IMR-90 (cell line): ENCODE results near the gene COX4I1. TPM values are rescaled to one million over a fixed set of nuclear protein-coding genes. Genes with fewer than 3 reads are reported as not detected.

Source experiments
- ATAC-seq: fragments of 200-7000 bp; cut with Tn5 transposase; 2 replicates; pipeline ENCODE4 v1.9.1; 2020; ENCODE audit warnings: low read depth, mild to moderate bottlenecking, moderate library complexity
- BruUV-seq: library from RNA; stranded (reverse); fragments of 400-500 nt; replicated peaks from 2 replicates; lab custom pipeline; 2021; lab: Mats Ljungman, UMichigan
- CTCF ChIA-PET: fragments of 300-600 bp; formaldehyde crosslinking; extraction: SDS; loops from one replicate; lab custom pipeline; 2021; ENCODE audit warnings: antibody characterized with exemption; lab: Yijun Ruan, JAX
- POLR2A ChIA-PET: fragments of 300-600 bp; sonication (Branson Sonifier 250); formaldehyde crosslinking; loops from one replicate; lab custom pipeline; 2022; ENCODE audit warnings: antibody characterized with exemption; ENCODE audit not compliant: unreplicated experiment; lab: Charles Lee
- DNase-seq: peaks from one replicate; pipeline ENCODE4 v3.0.0; 2013
- H2AFZ ChIP-seq: replicated peaks from 2 replicates; pipeline ENCODE3; 2013; ENCODE audit warnings: low read length, mild to moderate bottlenecking; ENCODE audit not compliant: poor library complexity
- H2AK5ac ChIP-seq: 2 replicates; pipeline ENCODE4 v1.6.1; 2013; ENCODE audit warnings: low read depth, low read length, inconsistent platforms
- H2AK9ac ChIP-seq: replicated peaks from 2 replicates; pipeline ENCODE3; 2013; ENCODE audit warnings: mild to moderate bottlenecking, low read depth, low read length, moderate library complexity; ENCODE audit not compliant: poor library complexity
- H2BK120ac ChIP-seq: 2 replicates; pipeline ENCODE4 v1.6.1; 2013; ENCODE audit warnings: low read depth, low read length, inconsistent platforms
- H2BK15ac ChIP-seq: 3 replicates; pipeline ENCODE4 v1.6.1; 2013; ENCODE audit warnings: low read depth, low read length, inconsistent platforms
- H2BK20ac ChIP-seq: 2 replicates; pipeline ENCODE4 v1.6.1; 2013; ENCODE audit warnings: low read depth, mild to moderate bottlenecking, inconsistent platforms, low read length, moderate library complexity
- H2BK5ac ChIP-seq: 2 replicates; pipeline ENCODE4 v1.6.1; 2013; ENCODE audit warnings: mild to moderate bottlenecking, low read depth, low read length, inconsistent platforms; ENCODE audit not compliant: poor library complexity, severe bottlenecking
- H3K14ac ChIP-seq: replicated peaks from 2 replicates; pipeline ENCODE4 v1.6.1; 2013; ENCODE audit warnings: low read depth, low read length, inconsistent platforms
- H3K18ac ChIP-seq: 2 replicates; pipeline ENCODE4 v1.6.1; 2013; ENCODE audit warnings: low read depth, low read length, control low read depth
- H3K23ac ChIP-seq: 2 replicates; pipeline ENCODE4 v1.6.1; 2013; ENCODE audit warnings: low read depth, low read length, inconsistent platforms
- H3K27ac ChIP-seq: 2 replicates; pipeline ENCODE4 v1.5.1; 2013; ENCODE audit warnings: mild to moderate bottlenecking, control low read depth, low read length; ENCODE audit not compliant: insufficient read depth
- H3K27me3 ChIP-seq: 2 replicates; pipeline ENCODE4 v1.6.1; 2013; ENCODE audit warnings: low read length; ENCODE audit not compliant: control insufficient read depth, insufficient read depth
- H3K36me3 ChIP-seq: 2 replicates; pipeline ENCODE4 v1.6.1; 2013; ENCODE audit warnings: low read length, mixed read lengths; ENCODE audit not compliant: control insufficient read depth, insufficient read depth
- H3K4ac ChIP-seq: 2 replicates; pipeline ENCODE4 v1.6.1; 2013; ENCODE audit warnings: low read depth, low read length, inconsistent platforms
- H3K4me1 ChIP-seq: 2 replicates; pipeline ENCODE4 v1.6.1; 2013; ENCODE audit warnings: low read length, mixed read lengths; ENCODE audit not compliant: control insufficient read depth, insufficient read depth
- H3K4me2 ChIP-seq: 2 replicates; pipeline ENCODE4 v1.6.1; 2013; ENCODE audit warnings: low read depth, mild to moderate bottlenecking, control low read depth, low read length, moderate library complexity
- H3K4me3 ChIP-seq: 2 replicates; pipeline ENCODE4 v1.5.1; 2013; ENCODE audit warnings: low read depth, mild to moderate bottlenecking, control low read depth, low read length, moderate library complexity; ENCODE audit not compliant: insufficient read depth
- H3K56ac ChIP-seq: 2 replicates; pipeline ENCODE4 v1.6.1; 2013; ENCODE audit warnings: low read length, inconsistent platforms; ENCODE audit not compliant: insufficient read depth; ENCODE audit errors: extremely low read depth
- H3K79me1 ChIP-seq, 2 experiments: 2 replicates each; pipeline ENCODE4 v1.6.1; 2013; ENCODE audit warnings: low read length in 2 of 2, inconsistent platforms in 1 of 2, low read depth in 1 of 2
- H3K9ac ChIP-seq: 2 replicates; pipeline ENCODE4 v1.6.1; 2013; ENCODE audit warnings: low read depth, low read length, control low read depth
- H3K9me1 ChIP-seq: 2 replicates; pipeline ENCODE4 v1.6.1; 2013; ENCODE audit warnings: low read length, inconsistent platforms; ENCODE audit not compliant: insufficient read depth
- H3K9me3 ChIP-seq: 2 replicates; pipeline ENCODE4 v1.6.1; 2013; ENCODE audit warnings: low read length; ENCODE audit not compliant: control insufficient read depth, insufficient read depth
- H4K20me1 ChIP-seq: 2 replicates; pipeline ENCODE4 v1.6.1; 2013; ENCODE audit warnings: low read length, inconsistent platforms; ENCODE audit not compliant: insufficient read depth
- H4K5ac ChIP-seq: 2 replicates; pipeline ENCODE4 v1.6.1; 2013; ENCODE audit warnings: mild to moderate bottlenecking, low read depth, low read length, control low read depth
- H4K8ac ChIP-seq, 2 experiments: 2 replicates each; pipeline ENCODE4 v1.6.1; 2013; ENCODE audit warnings: low read depth in 2 of 2, low read length in 2 of 2, control low read depth in 1 of 2, inconsistent platforms in 1 of 2
- H4K91ac ChIP-seq: 2 replicates; pipeline ENCODE4 v1.6.1; 2013; ENCODE audit warnings: low read depth, low read length, inconsistent platforms; ENCODE audit not compliant: insufficient read depth
- MXI1 ChIP-seq: IDR thresholded peaks from 2 replicates; pipeline ENCODE4 v1.6.1; 2012; ENCODE audit warnings: low read depth, mild to moderate bottlenecking, low read length, moderate library complexity, borderline replicate concordance
- RCOR1 ChIP-seq: IDR thresholded peaks from 2 replicates; pipeline ENCODE4 v1.6.1; 2012; ENCODE audit warnings: mild to moderate bottlenecking, low read length, improper control_type of control experiment; ENCODE audit not compliant: insufficient replicate concordance
- WGBS, 2 experiments: methylation state at CpG; one replicate each; pipeline versions ENCODE4 v1.1.5 to v1.1.7; 2013; ENCODE audit warnings: missing lambda C conversion rate in 2 of 2; ENCODE audit not compliant: insufficient read length in 1 of 2; ENCODE audit errors: extremely low coverage in 2 of 2; 5-methylcytosine and 5-hydroxymethylcytosine counted together
- dilution Hi-C: fragments of 300-500 bp; cut with HindIII; formaldehyde crosslinking; loops from one replicate; pipeline ENCODE4 v1.14.3; 2018; ENCODE audit warnings: low sequenced_read_pairs; ENCODE audit not compliant: unreplicated experiment
- in situ Hi-C: fragments of 300-500 bp; cut with MboI; formaldehyde crosslinking; loops from 3 replicates; pipeline ENCODE4 v1.14.3; 2019; ENCODE audit warnings: low sequenced_read_pairs, inconsistent platforms, mixed read lengths
- intact Hi-C: fragments of 100-400 bp; cut with micrococcal nuclease; formaldehyde crosslinking; loops from 2 replicates; pipeline ENCODE4 v1.10.0; 2022
- polyA plus RNA-seq, 3 experiments: library from polyadenylated mRNA; depleted of rRNA; stranded (reverse); fragments of >200 nt; gene quantifications; 2 replicates each; pipeline ENCODE4 v1.2.3, GENCODE V29; 2012; ENCODE audit warnings: low replicate concordance in 1 of 3
- total RNA-seq: library from RNA; depleted of rRNA; stranded (reverse); fragments of >200 nt; gene quantifications from 2 replicates; pipeline ENCODE4 v1.2.3, GENCODE V29; 2012

COX4I1 gene
- total and polyA plus RNA-seq, 2 of the 4 experiments (the other 2 are of a cell fraction): 397 to 700 TPM

DNA sequence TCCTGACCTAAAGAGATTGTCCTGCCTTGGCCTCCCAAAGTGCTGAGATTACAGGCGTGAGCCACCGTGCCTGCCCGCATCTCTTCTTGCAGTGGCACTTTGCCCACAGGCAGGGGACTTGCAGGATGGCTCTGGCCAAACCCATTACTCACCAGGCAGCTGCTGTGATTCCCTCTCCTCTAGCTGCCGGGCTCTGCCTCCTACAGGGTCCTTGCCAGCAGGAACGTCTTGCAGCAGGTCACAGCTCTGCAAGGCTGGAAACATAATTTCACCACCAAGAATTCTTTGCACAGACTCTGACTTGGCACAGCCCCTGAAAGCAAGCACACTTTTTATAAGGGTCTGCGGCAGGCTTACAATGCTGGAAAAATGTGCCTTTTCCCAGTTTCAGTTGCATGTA lies 20.3 kb downstream of the COX4I1 start:
- no TSS peak for BruUV-seq
- POLR2A ChIA-PET: no interaction called here
- CTCF ChIA-PET: interaction anchor here (0.6 to 2.8 kb wide), 10 partner anchors 9 to 212 kb away, joined by 3 to 16 read pairs (median 4); no protein-coding TSS in a partner anchor

More for the DNA sequence above, 20.3 kb downstream of the COX4I1 start:
- no peak overlapping the region for H3K4ac ChIP-seq
- no peak overlapping the region for H3K27ac ChIP-seq
- no peak overlapping the region for H3K4me2 ChIP-seq
- intact Hi-C loops (loop anchor here (5.0 kb wide), 1 partner anchor 403 kb away; no protein-coding TSS in a partner anchor), dilution Hi-C loops (no loop called here), in situ Hi-C loops (loop anchor here (5.0 to 25.0 kb wide), 4 partner anchors 165 to 698 kb away; no protein-coding TSS in a partner anchor)
- no peak overlapping the region for H2AK9ac ChIP-seq
- no peak overlapping the region for H2BK15ac ChIP-seq
- H2BK120ac ChIP-seq: no peak overlapping the region
- H3K36me3 ChIP-seq: no peaks in the 10 kb centered on the region
- 0 out of 2 replicates have a peak, but pooled peaks have one; percentile 10 for ATAC-seq
- H3K9me3 ChIP-seq: no peaks in the 10 kb centered on the region
- H3K27me3 ChIP-seq: peaks cover 26% of the 10 kb centered on the region
- no peak overlapping the region for H3K14ac ChIP-seq
- no peak overlapping the region for H4K8ac ChIP-seq
- no peak overlapping the region for H3K23ac ChIP-seq
- no peak overlapping the region for H4K91ac ChIP-seq
- no peak overlapping the region for H3K56ac ChIP-seq
- no peak overlapping the region for H3K4me3 ChIP-seq
- H3K79me1 ChIP-seq: no peaks in the 10 kb centered on the region
- 0 out of 2 replicates have a peak, but pooled peaks cover 6% of the 10 kb centered on the region for H3K9me1 ChIP-seq
- H2BK5ac ChIP-seq: no peak overlapping the region
- H3K4me1 ChIP-seq: peaks cover 3% of the 10 kb centered on the region; the same call in 1 of the 2 replicates
- WGBS, 2 experiments: 21% methylated on average over 4 of the region's 6 CpGs; no CpG with 5 or more reads in 1 of the 2 experiments
- DNase-seq: no peak
- H2BK20ac ChIP-seq: no peak overlapping the region
- TF ChIP-seq MXI1 (no peak), RCOR1 (no peak)
- no peaks in the 10 kb centered on the region for H4K20me1 ChIP-seq
- H2AFZ ChIP-seq: no peak overlapping the region
- H4K5ac ChIP-seq: no peak overlapping the region
- no peak overlapping the region for H2AK5ac ChIP-seq
- no peak overlapping the region for H3K18ac ChIP-seq
- no peak overlapping the region for H3K9ac ChIP-seq
